Measurements from ENCODE around the gene FCHSD1.

The FCHSD1 gene

DNA sequence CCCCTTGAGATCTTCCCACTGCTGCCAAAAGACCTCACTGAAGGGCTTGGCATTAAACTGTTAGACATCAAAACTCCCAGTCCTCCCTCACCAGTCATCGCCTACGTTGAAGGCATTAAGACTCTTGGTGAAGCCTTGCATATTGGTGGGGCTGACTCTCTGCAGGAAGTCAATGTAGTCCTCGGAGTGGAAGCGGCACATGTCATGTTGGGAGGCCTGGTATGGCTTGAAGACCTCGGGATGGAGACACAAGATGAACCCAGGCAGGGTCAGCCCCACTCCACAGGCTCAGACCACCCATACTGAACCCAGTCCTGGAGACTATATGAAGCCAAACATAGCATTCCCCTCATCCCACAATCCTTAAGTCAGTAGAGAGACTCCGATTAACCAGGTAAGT is 16.5 kb downstream of the FCHSD1 start:
- no peak overlapping the region for H3K4me3 ChIP-seq (ENCODE audit: low read depth, low read length)
- no peak for DNase-seq (ENCODE audit: low read depth, low spot score)
- TF ChIP-seq, protein P1, sequence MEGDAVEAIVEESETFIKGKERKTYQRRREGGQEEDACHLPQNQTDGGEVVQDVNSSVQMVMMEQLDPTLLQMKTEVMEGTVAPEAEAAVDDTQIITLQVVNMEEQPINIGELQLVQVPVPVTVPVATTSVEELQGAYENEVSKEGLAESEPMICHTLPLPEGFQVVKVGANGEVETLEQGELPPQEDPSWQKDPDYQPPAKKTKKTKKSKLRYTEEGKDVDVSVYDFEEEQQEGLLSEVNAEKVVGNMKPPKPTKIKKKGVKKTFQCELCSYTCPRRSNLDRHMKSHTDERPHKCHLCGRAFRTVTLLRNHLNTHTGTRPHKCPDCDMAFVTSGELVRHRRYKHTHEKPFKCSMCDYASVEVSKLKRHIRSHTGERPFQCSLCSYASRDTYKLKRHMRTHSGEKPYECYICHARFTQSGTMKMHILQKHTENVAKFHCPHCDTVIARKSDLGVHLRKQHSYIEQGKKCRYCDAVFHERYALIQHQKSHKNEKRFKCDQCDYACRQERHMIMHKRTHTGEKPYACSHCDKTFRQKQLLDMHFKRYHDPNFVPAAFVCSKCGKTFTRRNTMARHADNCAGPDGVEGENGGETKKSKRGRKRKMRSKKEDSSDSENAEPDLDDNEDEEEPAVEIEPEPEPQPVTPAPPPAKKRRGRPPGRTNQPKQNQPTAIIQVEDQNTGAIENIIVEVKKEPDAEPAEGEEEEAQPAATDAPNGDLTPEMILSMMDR (IDR thresholded peaks at IDR 0.05; ENCODE audit: low read depth, low read length) = no peak
- in situ Hi-C loops (cut with HindIII; ENCODE audit: low sequenced_read_pairs) = no loop called here

DNA sequence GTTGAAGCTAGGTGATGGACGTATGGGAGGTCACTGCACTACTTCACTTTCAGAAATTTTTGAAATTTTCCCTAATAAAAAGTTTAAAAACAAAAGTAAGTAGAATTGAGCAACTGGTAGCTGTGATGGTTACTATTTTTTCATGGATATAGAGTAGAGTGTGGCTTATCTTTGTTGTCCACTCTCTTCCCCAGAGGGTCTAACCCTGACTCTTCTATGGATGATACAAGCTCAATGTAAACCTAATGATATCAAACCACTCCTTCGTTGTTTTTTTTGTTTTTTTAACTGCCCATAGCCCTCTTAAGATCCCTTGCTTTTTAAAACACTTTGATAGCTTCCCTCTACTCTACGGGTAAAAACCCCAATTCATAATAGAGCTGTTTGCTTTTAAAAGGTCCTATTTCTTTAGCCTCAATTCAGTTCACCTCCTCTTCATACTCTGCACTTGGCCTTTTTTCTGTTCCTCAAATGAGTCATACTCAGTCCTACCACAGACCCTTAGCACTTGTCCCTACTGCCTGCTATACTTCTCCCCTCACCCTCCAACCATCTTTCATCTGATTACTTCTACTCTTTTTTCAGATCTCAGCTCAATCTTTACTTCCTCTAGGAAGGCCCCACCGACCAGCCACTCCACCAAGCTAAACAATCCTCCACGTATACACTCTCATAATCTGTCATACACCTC is 17.2 kb downstream of the FCHSD1 start:
- TF ChIP-seq, protein P1 (IDR thresholded peaks at IDR 0.05; ENCODE audit: low read depth, low read length) = no peak
- in situ Hi-C loops (cut with HindIII; ENCODE audit: low sequenced_read_pairs) = no loop called here
- no peak overlapping the region for H3K4me3 ChIP-seq (ENCODE audit: low read depth, low read length)
- no peak for DNase-seq (ENCODE audit: low read depth, low spot score)

DNA sequence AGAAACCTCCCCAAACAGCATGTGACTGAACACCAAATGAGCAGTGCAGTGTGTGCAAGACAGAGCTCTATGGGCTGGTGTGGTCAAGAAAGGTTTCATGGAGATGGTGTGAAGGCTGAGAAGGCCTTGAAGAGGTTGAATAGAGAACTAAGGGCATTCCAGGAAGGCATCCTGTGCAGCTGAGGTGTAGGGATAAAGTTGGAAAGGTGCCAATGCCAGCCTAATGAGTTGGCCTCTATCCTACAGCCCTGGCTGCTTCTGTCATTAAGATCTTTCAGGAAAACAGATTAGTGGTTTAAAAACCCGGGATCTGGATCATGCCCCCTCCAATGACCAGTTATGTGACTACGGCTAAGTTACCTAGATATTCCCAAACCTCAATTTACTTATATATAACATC is 18.6 kb downstream of the FCHSD1 start:
- in situ Hi-C loops (cut with HindIII; ENCODE audit: low sequenced_read_pairs) = no loop called here
- H3K4me3 ChIP-seq (ENCODE audit: low read depth, low read length) = no peak overlapping the region
- TF ChIP-seq, protein P1 (IDR thresholded peaks at IDR 0.05; ENCODE audit: low read depth, low read length) = no peak
- DNase-seq (ENCODE audit: low read depth, low spot score) = no peak

DNA sequence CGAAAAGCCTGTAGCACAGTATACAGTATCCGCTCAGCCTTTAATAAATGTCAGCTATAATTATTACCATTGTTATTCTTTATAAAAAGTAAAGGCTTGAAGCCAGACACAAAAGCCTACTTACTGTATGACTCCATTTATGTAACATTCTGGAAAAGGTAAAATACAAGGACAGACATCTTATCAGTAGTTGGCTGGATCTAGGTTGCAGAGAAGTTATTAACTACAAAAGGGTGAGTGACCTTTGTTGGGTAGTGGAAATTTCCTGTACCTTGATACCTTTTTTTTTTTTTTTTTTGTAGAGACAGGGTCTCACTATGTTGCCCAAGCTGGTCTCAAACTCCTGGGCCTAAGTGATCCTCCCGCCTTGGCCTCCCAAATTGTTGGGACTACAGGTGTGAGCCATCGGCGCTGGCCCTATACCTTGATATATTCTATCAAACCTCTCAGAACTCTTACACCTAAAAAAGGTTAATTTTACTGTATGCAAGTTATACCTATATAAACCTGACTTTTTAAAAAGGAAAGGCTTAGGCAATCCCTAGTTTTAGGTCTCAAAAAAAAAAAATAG is 20.6 kb downstream of the FCHSD1 start:
- no peak for DNase-seq (ENCODE audit: low read depth, low spot score)
- TF ChIP-seq, protein P1 (IDR thresholded peaks at IDR 0.05; ENCODE audit: low read depth, low read length) = no peak
- in situ Hi-C loops (cut with HindIII; ENCODE audit: low sequenced_read_pairs) = no loop called here
- no peak overlapping the region for H3K4me3 ChIP-seq (ENCODE audit: low read depth, low read length)

DNA sequence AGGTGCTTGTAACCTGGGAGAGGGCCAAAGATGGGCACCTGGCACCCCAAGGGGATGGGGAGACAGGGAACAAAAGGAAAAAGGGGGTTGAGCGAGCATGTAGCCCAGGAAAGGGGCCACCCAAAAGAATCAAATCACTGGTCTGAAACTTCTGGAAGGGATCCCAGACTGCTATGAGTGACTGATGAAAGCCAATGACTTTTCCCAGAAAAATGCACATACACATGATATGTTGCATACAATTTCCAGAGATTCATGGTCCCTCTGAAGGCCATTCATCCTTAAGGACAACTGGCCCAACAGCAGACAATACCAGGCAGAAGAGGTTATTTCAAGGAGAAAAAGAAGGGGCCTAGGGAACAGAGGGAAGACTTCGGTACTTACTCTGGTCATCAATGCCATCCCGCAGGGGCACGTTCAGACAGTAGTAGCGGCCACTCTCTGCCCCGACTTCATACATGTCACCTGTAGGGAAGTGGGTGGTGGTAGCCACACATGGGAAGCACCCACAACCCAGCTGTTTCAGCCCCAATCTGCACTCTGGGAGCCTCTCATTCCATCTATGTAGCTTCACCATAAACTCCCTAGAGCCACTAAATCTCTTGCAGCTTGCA is 22.9 kb downstream of the FCHSD1 start:
- TF ChIP-seq, protein P1 (IDR thresholded peaks at IDR 0.05; ENCODE audit: low read depth, low read length) = no peak
- in situ Hi-C loops (cut with HindIII; ENCODE audit: low sequenced_read_pairs) = no loop called here
- DNase-seq (ENCODE audit: low read depth, low spot score) = no peak
- no peak overlapping the region for H3K4me3 ChIP-seq (ENCODE audit: low read depth, low read length)

DNA sequence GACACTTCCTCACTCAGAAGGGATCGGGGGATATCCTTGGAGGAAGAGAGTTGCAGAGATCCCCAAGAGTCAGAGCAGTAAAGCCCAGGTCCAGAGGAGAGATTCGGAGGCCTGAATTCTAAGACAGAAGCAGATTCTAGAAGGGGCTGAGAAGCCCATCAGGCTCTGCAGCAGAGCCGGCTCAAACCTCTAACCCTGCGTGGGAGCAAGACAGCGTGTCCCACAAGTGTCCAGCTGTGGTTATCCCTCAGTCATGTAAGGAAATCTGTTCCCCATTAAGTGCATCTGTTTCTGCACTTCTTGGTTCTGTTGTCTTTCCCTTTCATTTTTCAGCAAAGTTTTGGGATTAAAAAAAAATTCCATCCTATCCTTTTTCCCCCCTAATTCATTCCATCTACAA is 27.6 kb downstream of the FCHSD1 start:
- H3K4me3 ChIP-seq (ENCODE audit: low read depth, low read length) = no peak overlapping the region
- TF ChIP-seq, protein P1 (IDR thresholded peaks at IDR 0.05; ENCODE audit: low read depth, low read length) = no peak
- in situ Hi-C loops (cut with HindIII; ENCODE audit: low sequenced_read_pairs) = no loop called here
- no peak for DNase-seq (ENCODE audit: low read depth, low spot score)
